ENCODE data around the gene ONECUT3. TPM values are rescaled to one million over a fixed set of nuclear protein-coding genes. Genes with fewer than 3 reads are reported as not detected.
"Not testable (repeated sequence)": the region's sequence is repeated elsewhere in the genome, so short reads cannot be mapped to it uniquely, and the experiment has no call there.

ONECUT3 gene
- not detected in 2 replicates for total RNA-seq (2014; rRNA removed; shearing (Covaris generic))

DNA sequence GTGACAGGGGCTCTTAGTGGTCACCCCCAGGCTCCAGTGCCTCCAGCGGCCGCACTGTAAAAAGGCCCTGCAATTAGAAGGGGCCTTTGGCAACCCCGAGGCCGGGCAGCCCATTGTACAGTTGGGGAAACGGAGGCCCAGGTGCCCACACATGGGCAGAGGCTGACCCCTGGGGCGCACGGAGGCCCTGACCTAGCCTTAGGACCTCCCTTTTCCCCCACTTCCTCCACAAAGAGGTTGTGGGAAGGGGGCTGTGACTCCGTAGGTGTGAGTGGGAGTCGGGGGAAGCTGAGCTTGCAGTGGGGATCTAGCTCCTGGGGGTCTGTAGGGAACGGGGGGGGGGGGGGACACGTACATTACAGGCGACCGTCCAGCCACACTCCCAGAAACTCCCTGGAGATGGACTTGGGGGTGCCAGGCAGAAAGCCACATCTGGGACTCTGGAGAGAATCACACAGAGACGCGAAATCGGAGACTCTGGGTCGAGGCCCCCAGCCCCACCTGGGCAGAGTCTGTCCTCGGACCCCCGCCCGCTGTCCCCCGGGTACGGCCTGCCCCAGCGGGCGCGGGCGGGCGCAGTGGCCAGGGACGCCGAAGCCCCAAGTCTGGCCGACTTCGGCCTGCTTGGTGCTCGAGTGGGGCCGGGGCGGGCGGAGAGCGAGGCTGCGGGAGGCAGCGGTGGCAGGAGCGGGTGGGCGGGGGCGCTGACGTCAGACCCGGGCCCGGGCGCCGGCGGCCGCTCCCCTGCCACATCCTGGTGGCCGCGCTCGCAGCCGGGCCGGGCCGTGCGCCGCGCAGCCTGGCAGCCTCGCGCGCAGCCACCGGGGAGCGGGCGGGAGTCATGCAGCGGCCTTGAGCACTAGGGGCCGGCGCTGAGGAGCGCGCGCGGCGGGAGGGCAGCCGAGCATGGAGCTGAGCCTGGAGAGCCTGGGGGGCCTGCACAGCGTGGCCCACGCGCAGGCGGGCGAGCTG, at the start of gene ONECUT3:
Gene ONECUT3 (plus strand): TSS at position 750 of the 972 bp plus-strand sequence. CDS start 157 bp downstream, at position 907.
- Histone ChIP-seq H3K27ac (no peak within 1 kb of the TSS), H3K36me3 (no peaks in the 10 kb centered on the region), H3K4me3 (no peak within 1 kb of the TSS), H3K27me3 (peaks cover 40% of the 10 kb centered on the region), H3K4me1 (no peaks in the 10 kb centered on the region), H3K9me3 (replicated peaks) (no peaks in the 10 kb centered on the region)
- DNase-seq = no peak

DNA sequence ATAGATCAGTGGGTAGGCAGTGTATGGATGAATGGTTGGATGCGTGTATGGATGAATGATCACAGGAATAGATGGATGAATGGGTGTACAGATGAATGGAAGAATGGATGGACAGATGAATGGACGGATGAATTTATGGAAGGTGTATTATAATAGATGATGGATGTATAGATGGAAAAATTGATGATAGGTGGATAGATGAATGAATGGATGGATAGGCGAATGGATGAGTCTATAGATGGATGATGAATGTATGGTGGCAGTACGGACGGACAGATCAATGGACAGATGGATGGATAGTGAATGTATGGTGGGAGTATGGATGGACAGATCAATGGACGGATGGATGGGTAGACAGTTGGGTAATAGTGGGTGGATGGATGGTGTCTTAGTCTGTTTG, 49.0 kb upstream of the ONECUT3 start:
- no peak overlapping the region for H3K27ac ChIP-seq
- no peak for DNase-seq
- H3K27me3 ChIP-seq = peaks cover 13% of the 10 kb centered on the region
- H3K4me3 ChIP-seq = no peak overlapping the region
- no peaks in the 10 kb centered on the region for H3K36me3 ChIP-seq
- no peaks in the 10 kb centered on the region for H3K9me3 ChIP-seq (replicated peaks)
- H3K4me1 ChIP-seq = no peaks in the 10 kb centered on the region

DNA sequence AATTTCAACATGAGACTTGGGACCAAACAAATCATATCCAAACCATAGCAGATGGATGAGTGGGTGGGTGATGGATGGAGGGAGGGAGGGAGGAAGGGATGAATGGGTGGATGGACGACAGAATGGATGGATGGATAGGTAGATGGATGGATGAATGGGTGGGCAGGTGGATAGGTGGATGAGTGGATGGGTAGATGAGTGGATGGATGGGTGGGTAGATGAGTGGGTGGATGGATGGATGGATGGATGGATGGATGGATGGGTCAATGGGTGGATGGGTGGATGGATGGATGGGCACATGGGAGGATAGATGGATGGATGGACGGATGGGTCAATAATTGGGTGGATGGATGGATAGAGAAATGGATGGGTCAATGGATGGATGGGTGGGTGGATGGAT, 47.9 kb upstream of the ONECUT3 start:
- no peak overlapping the region for H3K4me3 ChIP-seq
- no peak overlapping the region for H3K27ac ChIP-seq
- H3K27me3 ChIP-seq = peaks cover 13% of the 10 kb centered on the region
- no peaks in the 10 kb centered on the region for H3K9me3 ChIP-seq (replicated peaks)
- no peak for DNase-seq
- no peaks in the 10 kb centered on the region for H3K4me1 ChIP-seq
- H3K36me3 ChIP-seq = no peaks in the 10 kb centered on the region

DNA sequence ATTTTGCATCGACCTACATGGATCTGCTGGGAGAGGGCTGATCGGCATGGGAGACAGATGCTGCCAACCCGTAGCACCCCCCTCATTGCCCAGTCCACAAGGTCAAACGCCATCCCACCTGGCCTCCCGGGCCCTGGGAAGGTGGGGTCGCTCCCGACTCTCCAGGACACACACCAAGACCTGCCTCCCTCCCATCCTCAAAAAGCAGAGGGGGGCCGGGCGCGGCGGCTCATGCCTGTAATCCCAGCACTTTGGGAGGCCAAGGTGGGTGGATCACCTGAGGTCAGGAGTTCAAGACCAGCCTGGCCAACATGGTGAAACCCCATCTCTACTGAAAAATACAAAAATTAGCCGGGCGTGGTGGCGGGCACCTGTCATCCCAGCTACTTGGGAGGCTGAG, 46.7 kb upstream of the ONECUT3 start:
- H3K9me3 ChIP-seq (replicated peaks) = not testable (repeated sequence)

DNA sequence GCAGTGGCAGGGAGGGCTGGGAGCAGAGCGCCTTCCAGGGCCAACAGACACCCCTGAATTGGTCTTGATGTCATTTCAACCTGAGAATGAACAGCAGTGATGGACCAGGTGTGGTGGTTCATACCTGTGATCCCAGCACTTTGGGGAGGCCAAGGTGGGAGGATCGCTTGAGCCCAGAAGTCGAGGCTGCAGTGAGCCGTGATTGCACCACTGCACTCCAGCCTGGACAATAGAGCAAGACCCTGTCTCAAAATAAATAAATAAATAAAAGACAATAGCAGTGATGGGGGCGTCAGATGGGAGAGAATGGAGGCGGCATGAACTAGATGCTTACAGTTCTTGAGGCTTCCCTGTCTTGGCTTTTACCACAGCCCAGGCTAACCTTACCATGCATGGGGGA, 46.1 kb upstream of the ONECUT3 start:
- H3K27me3 ChIP-seq = no peaks in the 10 kb centered on the region
- H3K4me1 ChIP-seq = no peaks in the 10 kb centered on the region
- no peaks in the 10 kb centered on the region for H3K9me3 ChIP-seq (replicated peaks)
- no peak overlapping the region for H3K4me3 ChIP-seq
- H3K27ac ChIP-seq = no peak overlapping the region
- DNase-seq = no peak
- no peaks in the 10 kb centered on the region for H3K36me3 ChIP-seq

More for the DNA sequence above, 46.7 kb upstream of the ONECUT3 start:
- H3K27me3 ChIP-seq, H3K4me1 ChIP-seq, H3K36me3 ChIP-seq, DNase-seq, H3K27ac ChIP-seq, H3K4me3 ChIP-seq: not testable (repeated sequence)

DNA sequence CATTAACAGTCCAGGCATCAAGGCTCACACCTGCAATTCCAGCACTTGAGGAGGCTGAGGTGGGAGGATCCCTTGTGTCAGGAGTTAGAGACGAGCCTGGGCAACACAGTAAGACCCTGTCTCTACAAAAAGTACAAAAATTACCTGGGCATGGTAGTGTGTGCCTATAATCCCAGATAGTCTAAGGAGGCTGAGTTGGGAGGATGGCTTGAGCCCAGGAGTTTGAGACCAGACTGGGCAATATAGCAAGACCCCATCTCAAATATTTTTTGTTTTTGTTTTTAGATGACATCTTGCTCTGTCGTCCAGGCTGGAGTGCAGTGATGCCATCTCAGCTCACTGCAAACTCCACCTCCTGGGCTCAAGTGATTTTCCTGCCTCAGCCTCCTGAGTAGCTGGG, 40.1 kb upstream of the ONECUT3 start:
- Histone ChIP-seq H3K4me3 (no peak overlapping the region), H3K27me3 (no peaks in the 10 kb centered on the region), H3K36me3 (no peaks in the 10 kb centered on the region), H3K4me1 (no peaks in the 10 kb centered on the region), H3K27ac (no peak overlapping the region), H3K9me3 (replicated peaks) (no peaks in the 10 kb centered on the region)
- no peak for DNase-seq

DNA sequence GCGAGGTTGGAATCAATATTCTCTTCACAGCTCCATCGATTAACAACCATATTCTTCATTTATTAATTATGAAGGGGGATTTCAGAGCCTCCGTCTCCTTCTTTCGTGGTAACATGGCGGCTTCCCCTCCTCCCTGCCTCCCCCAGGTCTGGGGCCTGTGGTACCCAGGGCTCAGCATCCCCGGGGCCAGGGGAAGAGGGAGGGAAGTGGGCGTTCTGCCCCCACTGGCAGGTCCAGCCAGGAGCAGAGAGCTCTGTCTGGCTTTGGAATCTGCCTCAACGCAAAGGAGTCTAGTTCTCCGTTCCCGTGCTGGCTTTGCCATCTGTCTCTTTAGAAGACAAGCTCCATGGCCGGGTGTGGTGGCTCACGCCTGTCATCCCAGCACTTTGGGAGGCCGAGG, 37.8 kb upstream of the ONECUT3 start:
- H3K4me3 ChIP-seq = no peak overlapping the region
- no peaks in the 10 kb centered on the region for H3K36me3 ChIP-seq
- no peaks in the 10 kb centered on the region for H3K4me1 ChIP-seq
- H3K27ac ChIP-seq = no peak overlapping the region
- DNase-seq = no peak
- peaks cover 4% of the 10 kb centered on the region; the same call in 1 of the 2 replicates for H3K27me3 ChIP-seq
- no peaks in the 10 kb centered on the region for H3K9me3 ChIP-seq (replicated peaks)

DNA sequence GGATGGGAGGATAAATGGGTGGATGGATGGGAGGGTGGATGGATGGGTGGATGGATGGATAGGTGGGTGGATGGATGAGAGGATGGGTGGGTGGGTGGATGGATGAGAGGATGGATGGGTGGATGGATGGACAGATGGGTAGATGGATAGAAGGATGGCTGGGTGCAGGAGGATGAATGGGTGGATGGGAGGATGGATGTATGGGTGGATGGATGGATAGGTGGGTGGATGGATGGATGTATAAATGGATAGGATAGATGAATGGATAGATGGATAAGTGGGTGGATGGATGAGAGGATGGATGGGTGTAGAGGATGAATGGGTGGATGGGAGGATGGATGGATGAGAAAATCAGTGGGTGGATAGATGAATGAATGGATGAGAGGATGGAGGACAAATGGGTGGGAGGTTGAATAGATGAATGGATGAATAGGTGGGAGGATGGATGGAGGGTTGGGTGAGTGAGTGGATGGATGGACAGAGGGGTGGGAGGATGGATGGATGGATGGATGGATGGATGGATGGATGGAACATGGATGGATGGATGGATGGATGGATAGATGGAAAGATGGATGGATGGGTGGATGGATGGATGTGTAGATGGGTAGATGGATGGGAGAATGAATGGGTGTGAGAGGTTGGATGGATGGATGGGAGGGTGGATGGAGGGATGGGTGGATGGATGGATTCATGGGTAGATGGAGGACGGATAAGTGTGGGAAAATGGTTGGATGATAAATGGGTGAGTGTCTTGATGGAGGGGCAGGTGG, 35.9 kb upstream of the ONECUT3 start:
- Histone ChIP-seq H3K4me1 (no peaks in the 10 kb centered on the region), H3K9me3 (replicated peaks) (no peaks in the 10 kb centered on the region), H3K27ac (no peak overlapping the region), H3K27me3 (peaks cover 4% of the 10 kb centered on the region; the same call in 1 of the 2 replicates), H3K4me3 (no peak overlapping the region), H3K36me3 (no peaks in the 10 kb centered on the region)
- no peak for DNase-seq

DNA sequence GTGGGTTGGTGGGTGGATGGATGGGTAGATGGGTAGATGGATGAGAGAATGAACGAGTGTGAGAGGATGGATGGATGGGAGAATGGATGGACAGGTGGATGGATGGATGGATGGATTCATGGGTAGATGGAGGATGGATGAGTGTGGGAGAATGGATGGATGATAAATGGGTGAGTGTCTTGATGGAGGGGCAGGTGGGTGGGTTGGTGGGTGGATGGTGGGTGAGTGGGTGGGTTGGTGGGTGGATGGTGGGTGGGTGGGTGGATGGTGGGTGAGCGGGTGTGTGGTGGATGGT, 35.4 kb upstream of the ONECUT3 start:
- no peak for DNase-seq
- Histone ChIP-seq H3K4me1 (no peaks in the 10 kb centered on the region), H3K27ac (no peak overlapping the region), H3K9me3 (replicated peaks) (no peaks in the 10 kb centered on the region), H3K36me3 (no peaks in the 10 kb centered on the region), H3K27me3 (peaks cover 4% of the 10 kb centered on the region; the same call in 1 of the 2 replicates), H3K4me3 (no peak overlapping the region)

DNA sequence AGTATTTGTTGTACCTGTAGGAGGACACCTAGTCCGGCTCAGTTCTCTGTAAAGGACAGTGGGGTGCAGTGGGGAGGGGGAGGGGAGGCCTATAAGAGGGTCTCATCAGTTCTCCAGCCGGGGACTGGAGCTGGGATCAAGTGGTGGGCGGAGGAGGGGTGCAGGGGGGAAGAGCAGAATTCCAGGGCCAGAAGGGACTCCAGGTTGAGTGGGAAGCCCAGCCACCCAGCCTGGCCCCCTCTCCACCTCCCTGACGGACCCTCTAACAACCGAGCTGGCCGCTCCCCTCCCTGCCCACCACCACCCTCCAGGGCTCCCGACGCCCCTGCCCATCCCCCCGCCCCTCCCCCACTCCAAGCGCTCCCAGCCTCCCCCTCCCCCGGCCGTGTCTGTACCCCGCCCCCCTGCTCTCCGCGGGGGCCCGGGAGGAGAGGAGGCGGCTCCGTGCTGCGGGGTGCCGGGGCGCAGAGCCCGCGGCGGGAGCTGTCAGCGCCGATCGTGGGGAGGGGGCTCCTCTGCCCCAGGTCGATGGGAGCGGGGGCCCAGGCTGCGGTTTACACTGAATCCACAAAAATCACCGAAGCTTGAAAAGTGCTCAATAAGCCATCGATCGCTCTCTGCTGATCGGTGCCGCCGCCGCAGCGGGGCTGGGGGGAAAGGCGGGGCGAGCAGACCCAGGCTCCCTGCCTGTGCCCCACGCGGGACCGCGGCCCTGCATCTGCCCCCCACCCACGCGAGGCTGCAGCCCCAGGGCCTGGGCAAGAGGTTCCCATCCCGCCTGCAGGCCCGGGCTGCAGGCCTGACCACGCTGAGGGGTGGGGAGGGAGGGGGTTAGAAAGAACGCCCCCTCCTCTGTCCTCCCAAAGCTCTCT, 34.6 kb upstream of the ONECUT3 start:
- no peak for DNase-seq
- no peaks in the 10 kb centered on the region for H3K4me1 ChIP-seq
- no peak overlapping the region for H3K4me3 ChIP-seq
- peaks cover 4% of the 10 kb centered on the region; the same call in 1 of the 2 replicates for H3K27me3 ChIP-seq
- H3K27ac ChIP-seq = no peak overlapping the region
- H3K36me3 ChIP-seq = no peaks in the 10 kb centered on the region
- no peaks in the 10 kb centered on the region for H3K9me3 ChIP-seq (replicated peaks)

DNA sequence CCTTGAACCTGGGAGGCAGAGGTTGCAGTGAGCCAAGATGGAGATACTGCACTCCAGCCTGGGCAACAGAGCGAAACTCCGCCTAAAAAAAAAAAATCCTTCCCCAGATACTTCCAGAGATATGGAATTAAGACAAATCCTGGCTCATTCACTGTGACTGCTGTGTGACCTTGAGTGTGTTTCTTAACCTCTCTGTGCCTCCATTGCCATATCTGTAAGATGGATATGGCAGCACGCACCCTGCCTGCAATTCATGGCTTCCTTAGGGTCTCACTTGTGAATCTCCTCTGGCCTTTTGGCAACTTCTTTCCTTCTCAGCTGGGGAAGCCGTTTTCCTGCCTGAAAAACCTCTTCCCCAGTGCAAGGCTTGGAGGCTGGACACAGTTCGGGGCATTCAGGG, 33.8 kb upstream of the ONECUT3 start:
- H3K27ac ChIP-seq = no peak overlapping the region
- H3K4me1 ChIP-seq = no peaks in the 10 kb centered on the region
- H3K9me3 ChIP-seq (replicated peaks) = no peaks in the 10 kb centered on the region
- DNase-seq = no peak
- no peaks in the 10 kb centered on the region for H3K36me3 ChIP-seq
- H3K4me3 ChIP-seq = no peak overlapping the region
- H3K27me3 ChIP-seq = peaks cover 4% of the 10 kb centered on the region; the same call in 1 of the 2 replicates

DNA sequence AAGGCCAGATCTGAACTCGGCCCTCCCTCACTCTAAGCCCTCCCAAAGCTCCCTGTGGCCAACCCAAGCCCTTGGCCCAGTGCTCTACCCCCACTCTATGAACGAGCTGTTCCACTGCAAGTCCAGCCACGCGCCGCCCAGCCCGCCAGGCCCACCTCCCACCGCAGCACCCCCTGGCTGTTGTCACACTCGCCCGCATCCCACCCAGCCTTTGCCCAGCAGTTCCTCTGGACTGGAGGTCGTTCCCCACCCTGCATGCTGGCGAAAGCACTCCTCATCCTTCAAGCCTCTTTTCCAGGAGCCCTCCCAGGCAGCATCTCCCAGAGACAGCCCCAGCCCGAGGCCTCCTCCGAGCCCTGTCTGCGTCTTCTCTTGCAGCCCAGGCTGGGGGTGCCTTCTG, 33.1 kb upstream of the ONECUT3 start:
- no peak overlapping the region for H3K27ac ChIP-seq
- no peaks in the 10 kb centered on the region for H3K36me3 ChIP-seq
- H3K4me1 ChIP-seq = no peaks in the 10 kb centered on the region
- no peak overlapping the region for H3K4me3 ChIP-seq
- peaks cover 4% of the 10 kb centered on the region; the same call in 1 of the 2 replicates for H3K27me3 ChIP-seq
- H3K9me3 ChIP-seq (replicated peaks) = no peaks in the 10 kb centered on the region
- DNase-seq = no peak

DNA sequence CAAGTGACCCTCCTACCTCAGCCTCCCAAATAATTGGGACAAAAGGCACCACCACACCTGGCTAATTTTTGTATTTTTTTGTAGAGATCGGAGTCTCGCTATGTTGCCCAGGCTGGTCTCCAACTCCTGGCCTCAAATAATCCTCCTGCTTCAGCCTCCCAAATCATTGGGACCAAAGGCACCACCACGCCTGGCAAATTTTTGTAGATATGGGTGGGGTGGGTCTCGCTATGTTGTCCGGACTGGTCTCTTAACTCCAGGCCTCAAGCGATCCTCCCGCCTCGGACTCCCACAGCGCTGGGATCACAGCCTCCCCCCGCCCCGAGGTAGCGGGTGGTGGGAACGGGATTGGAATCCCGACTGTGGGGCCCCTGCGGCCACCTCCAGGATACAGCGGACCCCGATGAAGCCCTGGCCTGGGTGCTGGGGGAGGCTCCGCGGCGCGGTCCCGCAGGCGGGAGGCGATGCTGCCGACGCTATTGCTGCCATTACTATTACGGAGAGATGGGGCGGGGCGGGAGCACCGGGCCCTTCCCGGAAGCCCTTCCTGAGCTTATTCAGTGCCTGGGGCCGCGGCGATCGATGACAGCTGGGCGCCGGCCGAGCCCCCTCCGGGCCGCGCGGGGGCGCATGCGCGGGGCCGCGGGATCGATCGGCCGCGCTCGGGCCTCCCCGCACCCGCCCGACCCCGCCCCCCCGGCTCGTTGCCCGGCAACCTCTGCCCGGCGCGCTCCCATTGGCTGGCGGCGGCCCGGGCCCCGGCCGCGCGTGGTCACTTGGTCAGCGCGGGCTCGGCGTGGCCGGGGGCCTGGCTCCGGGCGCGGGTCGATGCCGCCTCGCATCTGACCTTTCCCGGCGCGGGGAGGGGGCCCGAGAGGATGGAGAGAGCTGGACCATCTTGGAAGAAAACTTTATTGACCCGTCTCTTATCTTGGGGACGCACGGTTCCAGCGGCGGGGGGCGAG, 27.9 kb upstream of the ONECUT3 start:
- Histone ChIP-seq H3K4me3 (peak overlapping the region; percentile 51), H3K27me3 (no peaks in the 10 kb centered on the region), H3K9me3 (replicated peaks) (no peaks in the 10 kb centered on the region), H3K4me1 (peaks cover 2% of the 10 kb centered on the region; the same call in 1 of the 2 replicates), H3K27ac (no peak overlapping the region), H3K36me3 (no peaks in the 10 kb centered on the region)
- peak; percentile 52 to 76 for DNase-seq

Data from SJCRH30 (cell line).